GM18526 (cell line): ENCODE measurements around the gene ACADL.

Experiments used
- POLR2A ChIP-seq: IDR thresholded peaks from 3 replicates; pipeline ENCODE4 v1.6.1; 2011; ENCODE audit not compliant: insufficient read length; ENCODE audit errors: extremely low read depth

The ACADL gene

GRCh38 chr2:210224591-210224940 lies 681 bp downstream of the ACADL start:
- no peak for TF ChIP-seq POLR2A

GRCh38 chr2:210215120-210215519 lies 10.1 kb downstream of the ACADL start:
- no peak for TF ChIP-seq POLR2A

DNA sequence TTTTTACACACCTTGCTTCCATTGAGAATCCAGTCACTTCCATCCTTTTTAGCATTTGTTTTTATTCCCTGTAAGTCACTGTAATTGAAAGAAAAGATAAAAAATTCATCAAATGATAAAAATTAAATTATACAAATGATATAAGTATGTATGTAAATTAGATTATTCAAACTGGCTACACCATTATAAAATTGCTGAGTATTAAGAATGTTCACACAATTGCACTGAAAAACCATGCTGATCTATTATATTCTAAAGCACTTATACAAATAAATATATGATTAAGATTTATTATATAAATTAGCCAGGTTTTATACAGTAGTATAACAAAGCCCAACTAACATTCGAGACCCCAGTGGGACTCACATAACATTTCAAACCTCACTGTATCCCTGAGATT lies 15.1 kb downstream of the ACADL start:
- no peak for TF ChIP-seq POLR2A

GRCh38 chr2:210207929-210208328 lies 17.3 kb downstream of the ACADL start:
- TF ChIP-seq POLR2A = no peak

DNA sequence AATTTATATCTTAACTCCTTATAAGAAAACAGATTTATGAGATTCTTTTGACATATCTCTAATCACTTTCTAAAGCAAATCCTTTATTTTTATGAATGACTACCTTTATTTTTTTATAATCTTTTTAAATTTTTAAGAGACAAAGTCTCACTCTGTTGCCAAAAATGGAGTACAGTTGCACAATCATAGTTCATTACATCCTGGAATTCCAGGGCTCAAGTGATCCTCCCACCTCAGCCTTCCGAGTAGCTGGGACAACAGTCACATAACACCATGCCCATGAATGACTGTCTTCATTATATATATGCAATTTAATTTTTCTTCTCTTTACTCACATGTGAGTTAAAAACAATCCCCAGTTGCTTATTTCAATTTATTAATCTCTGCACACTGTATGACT lies 21.7 kb downstream of the ACADL start:
- TF ChIP-seq POLR2A = no peak

- no peak for TF ChIP-seq POLR2A
Observed at GRCh38 chr2:210203147-210203546, 22.1 kb downstream of the ACADL start.

DNA sequence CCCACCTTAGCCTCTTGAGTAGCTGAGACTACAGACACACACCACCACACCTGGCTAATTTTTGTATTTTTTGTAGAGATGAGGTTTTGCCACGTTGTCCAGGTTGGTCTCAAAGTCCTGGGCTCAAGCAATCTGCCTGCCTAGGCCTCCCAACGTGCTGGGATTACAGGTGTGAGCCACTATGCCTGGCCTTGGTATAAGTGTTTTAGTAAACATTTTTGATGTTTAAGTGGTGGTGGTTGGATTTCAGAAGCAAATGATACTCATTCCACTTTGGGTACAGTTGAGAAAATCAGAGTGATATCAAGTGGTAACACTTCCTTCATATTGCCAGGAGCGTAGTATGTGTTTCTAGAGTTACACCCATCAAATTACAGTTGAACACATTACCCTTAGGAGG lies 25.4 kb downstream of the ACADL start:
- no peak for TF ChIP-seq POLR2A

DNA sequence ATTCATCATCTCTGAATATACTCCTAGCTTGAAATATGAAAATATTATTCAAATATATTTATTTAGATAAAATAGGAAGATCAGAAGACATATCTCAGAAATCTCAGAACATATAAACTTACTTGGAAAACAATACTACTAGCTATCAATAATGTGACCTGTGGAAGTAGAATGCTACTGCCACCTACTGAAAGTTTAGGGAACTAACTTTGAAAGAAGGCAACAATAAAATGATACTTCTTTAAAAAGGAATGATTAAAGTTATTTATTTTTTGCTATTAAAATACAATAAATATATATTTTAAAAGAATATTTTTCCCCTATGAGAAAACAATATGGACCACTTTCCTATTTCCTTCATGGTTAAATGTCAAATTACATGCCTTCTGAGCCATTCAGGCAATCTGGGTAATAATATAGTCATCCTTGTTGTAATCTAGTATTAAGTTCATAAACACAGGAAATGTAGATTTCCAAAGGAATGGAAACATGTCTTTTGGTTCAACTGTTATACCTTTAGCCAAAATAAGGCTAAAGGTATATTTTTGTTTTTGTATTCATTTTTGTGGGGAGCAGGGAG lies 26.0 kb downstream of the ACADL start:
- no peak for TF ChIP-seq POLR2A

- no peak for TF ChIP-seq POLR2A
Observed at GRCh38 chr2:210198326-210198725, 26.9 kb downstream of the ACADL start.

DNA sequence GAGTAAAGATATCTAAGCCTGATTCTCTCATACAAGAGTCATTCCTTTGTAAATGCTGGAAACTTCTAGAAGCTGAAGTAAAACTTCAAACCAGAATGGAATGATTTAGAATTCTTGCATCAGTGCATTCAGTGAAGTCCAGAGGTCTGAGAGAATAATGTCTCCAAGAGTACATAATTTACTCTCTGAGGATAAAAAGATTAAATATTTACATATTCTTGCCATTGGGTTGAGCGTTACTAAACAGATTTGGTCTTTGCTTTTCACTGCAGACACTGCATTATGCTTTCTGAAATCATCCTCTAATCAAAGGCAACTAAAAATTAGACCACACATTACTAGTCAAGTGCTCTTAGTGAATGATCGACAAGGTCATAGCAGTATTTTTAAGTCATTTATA lies 27.5 kb downstream of the ACADL start:
- no peak for TF ChIP-seq POLR2A

DNA sequence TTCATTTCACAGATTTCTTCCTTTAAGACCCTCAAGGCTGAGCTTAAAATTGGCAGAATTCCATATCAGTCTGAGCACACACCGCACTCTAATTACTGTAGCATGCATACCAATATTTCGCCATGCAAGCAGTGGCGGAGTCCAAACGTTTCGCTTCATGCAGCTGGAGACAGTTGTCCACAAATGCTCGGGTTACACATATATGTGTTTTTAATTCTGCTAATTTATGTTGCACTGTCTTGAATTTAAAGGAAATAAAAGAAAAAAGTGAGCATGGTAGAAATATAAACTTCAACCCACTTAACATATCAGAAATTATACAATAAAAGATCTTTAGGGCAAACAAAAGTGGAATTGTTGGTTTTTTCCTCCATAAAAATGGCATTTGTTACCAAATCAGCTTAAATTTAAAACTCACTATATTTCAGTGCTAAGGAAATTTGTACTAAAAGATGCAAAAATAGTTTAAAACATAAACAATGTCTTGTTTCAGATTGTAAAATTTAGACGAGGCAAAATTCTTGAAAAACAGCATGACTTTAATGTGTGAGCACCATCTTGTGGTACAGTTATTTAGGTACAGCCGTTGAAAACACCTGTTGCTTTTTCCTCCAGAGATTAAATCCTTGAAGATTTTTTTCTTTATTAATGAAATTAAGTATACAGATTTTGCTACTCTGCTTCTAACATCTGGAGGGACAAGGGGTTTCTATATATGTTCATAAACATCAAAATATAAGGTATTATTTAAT lies 30.0 kb downstream of the ACADL start:
- TF ChIP-seq POLR2A = no peak

GRCh38 chr2:210190345-210190744 lies 34.9 kb downstream of the ACADL start:
- no peak for TF ChIP-seq POLR2A

- no peak for TF ChIP-seq POLR2A
Observed at GRCh38 chr2:210189452-210190138, 35.7 kb downstream of the ACADL start.

DNA sequence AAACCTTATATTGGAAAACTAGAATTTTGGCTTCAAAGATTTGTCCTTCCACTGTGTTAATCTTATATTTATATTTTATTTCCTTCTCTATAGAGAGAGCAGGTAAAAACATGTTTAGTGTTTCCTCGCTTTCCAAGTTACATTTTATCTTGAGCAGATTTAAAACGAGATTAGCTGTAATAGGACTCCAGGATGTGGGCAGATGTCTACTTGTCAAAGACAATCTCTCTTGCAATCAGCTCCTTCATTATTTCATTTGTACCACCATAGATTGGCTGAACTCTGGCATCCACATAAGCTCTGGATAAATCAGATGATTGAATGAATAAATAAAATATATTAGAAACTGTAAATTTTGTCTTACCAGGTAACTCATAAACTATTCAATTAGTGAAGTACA lies 36.5 kb downstream of the ACADL start:
- TF ChIP-seq POLR2A = no peak

GRCh38 chr2:210188190-210188589 lies 37.1 kb downstream of the ACADL start:
- no peak for TF ChIP-seq POLR2A

DNA sequence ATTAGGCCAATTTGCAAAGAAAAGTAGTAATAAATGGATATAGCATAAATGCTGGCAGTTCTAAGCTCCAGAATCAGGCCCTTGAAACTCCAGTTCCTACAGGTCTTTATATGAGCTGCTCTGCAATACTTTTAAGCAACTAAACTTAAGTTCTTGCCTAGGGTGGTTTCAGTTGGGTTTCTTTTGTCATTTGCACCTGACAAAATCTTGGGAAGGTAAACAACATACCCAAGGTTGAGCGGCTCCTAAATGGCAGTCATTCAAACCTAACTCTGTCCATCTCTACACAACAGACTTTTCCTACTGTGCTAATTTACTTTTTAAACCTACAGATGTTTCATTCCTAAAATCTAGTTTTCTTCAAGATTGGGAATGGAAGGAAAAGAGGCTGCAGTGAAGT lies 44.8 kb downstream of the ACADL start:
- TF ChIP-seq POLR2A = no peak
